ENCODE data around the gene ITPR2. TPM values are rescaled to one million over a fixed set of nuclear protein-coding genes. Genes with fewer than 3 reads are reported as not detected.
A peak's percentile ranks its signal among the peaks of the same experiment; 100 is the strongest.

The ITPR2 gene
- total and polyA plus RNA-seq, 2 of the 13 experiments (the other 11 are each of a cell fraction or from before 2014, with no cell fraction given): 31.9 to 81.9 TPM

- TF ChIP-seq, protein P1, sequence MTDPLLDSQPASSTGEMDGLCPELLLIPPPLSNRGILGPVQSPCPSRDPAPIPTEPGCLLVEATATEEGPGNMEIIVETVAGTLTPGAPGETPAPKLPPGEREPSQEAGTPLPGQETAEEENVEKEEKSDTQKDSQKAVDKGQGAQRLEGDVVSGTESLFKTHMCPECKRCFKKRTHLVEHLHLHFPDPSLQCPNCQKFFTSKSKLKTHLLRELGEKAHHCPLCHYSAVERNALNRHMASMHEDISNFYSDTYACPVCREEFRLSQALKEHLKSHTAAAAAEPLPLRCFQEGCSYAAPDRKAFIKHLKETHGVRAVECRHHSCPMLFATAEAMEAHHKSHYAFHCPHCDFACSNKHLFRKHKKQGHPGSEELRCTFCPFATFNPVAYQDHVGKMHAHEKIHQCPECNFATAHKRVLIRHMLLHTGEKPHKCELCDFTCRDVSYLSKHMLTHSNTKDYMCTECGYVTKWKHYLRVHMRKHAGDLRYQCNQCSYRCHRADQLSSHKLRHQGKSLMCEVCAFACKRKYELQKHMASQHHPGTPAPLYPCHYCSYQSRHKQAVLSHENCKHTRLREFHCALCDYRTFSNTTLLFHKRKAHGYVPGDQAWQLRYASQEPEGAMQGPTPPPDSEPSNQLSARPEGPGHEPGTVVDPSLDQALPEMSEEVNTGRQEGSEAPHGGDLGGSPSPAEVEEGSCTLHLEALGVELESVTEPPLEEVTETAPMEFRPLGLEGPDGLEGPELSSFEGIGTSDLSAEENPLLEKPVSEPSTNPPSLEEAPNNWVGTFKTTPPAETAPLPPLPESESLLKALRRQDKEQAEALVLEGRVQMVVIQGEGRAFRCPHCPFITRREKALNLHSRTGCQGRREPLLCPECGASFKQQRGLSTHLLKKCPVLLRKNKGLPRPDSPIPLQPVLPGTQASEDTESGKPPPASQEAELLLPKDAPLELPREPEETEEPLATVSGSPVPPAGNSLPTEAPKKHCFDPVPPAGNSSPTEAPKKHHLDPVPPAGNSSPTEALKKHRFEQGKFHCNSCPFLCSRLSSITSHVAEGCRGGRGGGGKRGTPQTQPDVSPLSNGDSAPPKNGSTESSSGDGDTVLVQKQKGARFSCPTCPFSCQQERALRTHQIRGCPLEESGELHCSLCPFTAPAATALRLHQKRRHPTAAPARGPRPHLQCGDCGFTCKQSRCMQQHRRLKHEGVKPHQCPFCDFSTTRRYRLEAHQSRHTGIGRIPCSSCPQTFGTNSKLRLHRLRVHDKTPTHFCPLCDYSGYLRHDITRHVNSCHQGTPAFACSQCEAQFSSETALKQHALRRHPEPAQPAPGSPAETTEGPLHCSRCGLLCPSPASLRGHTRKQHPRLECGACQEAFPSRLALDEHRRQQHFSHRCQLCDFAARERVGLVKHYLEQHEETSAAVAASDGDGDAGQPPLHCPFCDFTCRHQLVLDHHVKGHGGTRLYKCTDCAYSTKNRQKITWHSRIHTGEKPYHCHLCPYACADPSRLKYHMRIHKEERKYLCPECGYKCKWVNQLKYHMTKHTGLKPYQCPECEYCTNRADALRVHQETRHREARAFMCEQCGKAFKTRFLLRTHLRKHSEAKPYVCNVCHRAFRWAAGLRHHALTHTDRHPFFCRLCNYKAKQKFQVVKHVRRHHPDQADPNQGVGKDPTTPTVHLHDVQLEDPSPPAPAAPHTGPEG (CRISPR knock-in tag; IDR thresholded peaks at IDR 0.05): 0 out of 2 replicates have a peak, but pooled peaks have one; percentile 26
- TF ChIP-seq CEBPB (IDR thresholded peaks at IDR 0.05; ENCODE audit: borderline replicate concordance, low read depth, low read length) (peak; percentile 97), TMF1 (CRISPR knock-in tag; IDR thresholded peaks at IDR 0.05; ENCODE audit: low read depth) (0 out of 2 replicates have a peak, but pooled peaks have one; percentile 65), ZNF160 (CRISPR knock-in tag; IDR thresholded peaks at IDR 0.05) (no peak), ZBTB20 (CRISPR knock-in tag; IDR thresholded peaks at IDR 0.05; ENCODE audit: borderline replicate concordance, low read depth) (peak; percentile 94; the same call in 1 of the 2 replicates), PLRG1 (conservative IDR thresholded peaks at IDR 0.05) (no peak), HNRNPH1 (optimal IDR thresholded peaks at IDR 0.05; ENCODE audit: low read depth, low read length) (no peak), SAP130 (CRISPR knock-in tag; IDR thresholded peaks at IDR 0.05; ENCODE audit: low read depth) (peak; percentile 88), ZBTB37 (CRISPR knock-in tag; IDR thresholded peaks at IDR 0.05) (peak; percentile 54; the same call in 1 of the 2 replicates), ZNF501 (CRISPR knock-in tag; IDR thresholded peaks at IDR 0.05) (peak; percentile 69), JUN (CRISPR knock-in tag; IDR thresholded peaks at IDR 0.05) (peak; percentile 82; the same call in 1 of the 2 replicates), ZNF703 (CRISPR knock-in tag; IDR thresholded peaks at IDR 0.05; ENCODE audit: borderline replicate concordance) (peak; percentile 90; the same call in 1 of the 2 replicates), ZNF530 (CRISPR knock-in tag; IDR thresholded peaks at IDR 0.05; ENCODE audit: low read depth) (no peak), ZNF350 (CRISPR knock-in tag; IDR thresholded peaks at IDR 0.05; ENCODE audit: borderline replicate concordance, low read depth) (0 out of 2 replicates have a peak, but pooled peaks have one; percentile 37), CEBPG (CRISPR knock-in tag; IDR thresholded peaks at IDR 0.05) (peak; percentile 98), LCORL (IDR thresholded peaks at IDR 0.05) (peak; percentile 97), LCORL (CRISPR knock-in tag; IDR thresholded peaks at IDR 0.05) (peak; percentile 80)
- TF ChIP-seq, protein P2, sequence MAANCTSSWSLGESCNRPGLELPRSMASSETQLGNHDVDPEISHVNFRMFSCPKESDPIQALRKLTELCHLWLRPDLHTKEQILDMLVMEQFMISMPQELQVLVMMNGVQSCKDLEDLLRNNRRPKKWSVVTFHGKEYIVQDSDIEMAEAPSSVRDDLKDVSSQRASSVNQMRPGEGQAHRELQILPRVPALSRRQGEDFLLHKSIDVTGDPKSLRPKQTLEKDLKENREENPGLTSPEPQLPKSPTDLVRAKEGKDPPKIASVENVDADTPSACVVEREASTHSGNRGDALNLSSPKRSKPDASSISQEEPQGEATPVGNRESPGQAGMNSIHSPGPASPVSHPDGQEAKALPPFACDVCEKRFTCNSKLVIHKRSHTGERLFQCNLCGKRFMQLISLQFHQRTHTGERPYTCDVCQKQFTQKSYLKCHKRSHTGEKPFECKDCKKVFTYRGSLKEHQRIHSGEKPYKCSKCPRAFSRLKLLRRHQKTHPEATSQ (CRISPR knock-in tag; IDR thresholded peaks at IDR 0.05; ENCODE audit: borderline replicate concordance): peak; percentile 77; the same call in 1 of the 2 replicates
- TF ChIP-seq, protein P3, sequence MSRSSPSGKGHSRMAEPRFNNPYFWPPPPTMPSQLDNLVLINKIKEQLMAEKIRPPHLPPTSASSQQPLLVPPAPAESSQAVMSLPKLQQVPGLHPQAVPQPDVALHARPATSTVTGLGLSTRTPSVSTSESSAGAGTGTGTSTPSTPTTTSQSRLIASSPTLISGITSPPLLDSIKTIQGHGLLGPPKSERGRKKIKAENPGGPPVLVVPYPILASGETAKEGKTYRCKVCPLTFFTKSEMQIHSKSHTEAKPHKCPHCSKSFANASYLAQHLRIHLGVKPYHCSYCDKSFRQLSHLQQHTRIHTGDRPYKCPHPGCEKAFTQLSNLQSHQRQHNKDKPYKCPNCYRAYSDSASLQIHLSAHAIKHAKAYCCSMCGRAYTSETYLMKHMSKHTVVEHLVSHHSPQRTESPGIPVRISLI (CRISPR knock-in tag; IDR thresholded peaks at IDR 0.05; ENCODE audit: borderline replicate concordance): peak; percentile 82
Observed at GRCh38 chr12:26736563-26737486, 96.2 kb downstream of the ITPR2 start (continued).
